OCI-LY3 (cell line): ENCODE data around the gene CXXC5.

ENCODE experiments used
- EZH2phosphoT487 ChIP-seq: fragments of 200-600 bp; shearing (Covaris generic); IDR thresholded peaks from 2 replicates; pipeline ENCODE4 v1.6.1; 2018; ENCODE audit warnings: antibody characterized with exemption, mixed run types, low read depth
- TF ChIP-seq, protein P1 (sequence below): fragments of 200-600, 300-600 bp; sonication (generic); IDR thresholded peaks from 2 replicates; pipeline ENCODE4 v1.5.1; 2014; ENCODE audit warnings: antibody characterized with exemption, low read length, low read depth

DNA sequence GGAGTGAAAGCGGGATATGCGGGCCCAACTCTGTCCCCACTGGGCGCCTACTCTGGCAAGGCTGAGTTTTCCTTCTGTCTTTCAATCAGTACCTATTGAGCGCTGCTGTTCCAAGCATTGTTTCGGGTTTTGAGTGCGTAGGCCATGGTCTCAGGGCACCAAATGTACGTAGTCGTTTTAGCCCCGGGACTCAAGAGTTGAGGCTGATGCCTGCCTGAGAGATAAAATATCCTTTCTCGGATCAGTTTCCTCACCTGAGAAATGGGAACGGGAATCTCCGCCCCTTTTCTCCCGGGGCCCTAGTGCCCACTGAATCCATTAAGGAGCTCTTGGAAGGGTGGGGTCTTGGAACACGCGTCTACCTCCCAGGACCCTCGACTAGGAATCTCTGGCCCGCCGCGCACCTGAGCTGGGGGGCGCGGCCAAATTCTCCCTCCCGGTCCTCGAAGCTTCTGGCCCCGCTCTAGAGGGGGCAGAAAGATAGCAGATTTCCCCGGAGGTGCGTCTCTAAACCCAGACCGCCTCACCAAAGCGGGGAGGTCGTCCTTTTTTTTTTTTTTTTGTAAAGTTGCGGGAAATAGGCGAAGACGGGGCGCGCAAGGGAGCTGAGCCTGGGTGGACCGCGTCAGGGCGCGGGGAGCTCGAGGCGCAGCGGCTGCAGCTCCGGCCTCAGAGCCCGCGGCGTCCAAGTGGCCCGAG is 494 bp upstream of the CXXC5 start:
- TF ChIP-seq, protein P1, sequence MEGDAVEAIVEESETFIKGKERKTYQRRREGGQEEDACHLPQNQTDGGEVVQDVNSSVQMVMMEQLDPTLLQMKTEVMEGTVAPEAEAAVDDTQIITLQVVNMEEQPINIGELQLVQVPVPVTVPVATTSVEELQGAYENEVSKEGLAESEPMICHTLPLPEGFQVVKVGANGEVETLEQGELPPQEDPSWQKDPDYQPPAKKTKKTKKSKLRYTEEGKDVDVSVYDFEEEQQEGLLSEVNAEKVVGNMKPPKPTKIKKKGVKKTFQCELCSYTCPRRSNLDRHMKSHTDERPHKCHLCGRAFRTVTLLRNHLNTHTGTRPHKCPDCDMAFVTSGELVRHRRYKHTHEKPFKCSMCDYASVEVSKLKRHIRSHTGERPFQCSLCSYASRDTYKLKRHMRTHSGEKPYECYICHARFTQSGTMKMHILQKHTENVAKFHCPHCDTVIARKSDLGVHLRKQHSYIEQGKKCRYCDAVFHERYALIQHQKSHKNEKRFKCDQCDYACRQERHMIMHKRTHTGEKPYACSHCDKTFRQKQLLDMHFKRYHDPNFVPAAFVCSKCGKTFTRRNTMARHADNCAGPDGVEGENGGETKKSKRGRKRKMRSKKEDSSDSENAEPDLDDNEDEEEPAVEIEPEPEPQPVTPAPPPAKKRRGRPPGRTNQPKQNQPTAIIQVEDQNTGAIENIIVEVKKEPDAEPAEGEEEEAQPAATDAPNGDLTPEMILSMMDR, result no peak
- TF ChIP-seq EZH2phosphoT487, result no peak
